Measurements from ENCODE around the gene RPS2. TPM values are rescaled to one million over a fixed set of nuclear protein-coding genes. Genes with fewer than 3 reads are reported as not detected.

Gene RPS2
- total and polyA plus RNA-seq, 2 of the 8 experiments (the other 6 are each of a cell fraction or from before 2014, with no cell fraction given) = 4,042 to 16,783 TPM

DNA sequence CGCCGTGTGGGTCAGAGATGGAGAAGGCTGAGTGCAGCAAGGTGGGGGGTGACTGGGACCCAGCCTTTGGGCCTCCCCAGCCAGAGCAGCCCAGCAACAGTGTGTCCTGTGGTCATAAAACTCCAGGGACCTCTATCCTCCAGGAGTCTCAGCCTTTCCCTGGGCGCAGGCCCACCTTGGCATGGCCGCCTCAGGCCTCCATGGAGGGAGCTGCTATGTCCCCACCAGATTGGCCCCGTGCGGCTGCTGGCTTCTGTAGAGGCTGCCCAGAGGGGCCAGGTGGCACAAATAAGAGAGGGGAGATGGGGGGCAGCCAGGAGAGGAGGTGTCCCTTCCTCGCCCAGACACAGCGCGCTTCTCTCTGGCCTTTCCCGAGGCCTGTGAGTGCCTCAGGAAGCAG, 22.6 kb upstream of the RPS2 start (continued):
- no peak for TF ChIP-seq TAF7 (optimal IDR thresholded peaks at IDR 0.05; ENCODE audit: borderline replicate concordance, low read depth, low read length)
- TF ChIP-seq SIRT6 (IDR thresholded peaks at IDR 0.05; ENCODE audit: low read length) = no peak
- no peak for TF ChIP-seq SIN3A (conservative IDR thresholded peaks at IDR 0.05 in 1 of 2, IDR thresholded peaks at IDR 0.05 in 1 of 2; ENCODE audit: low read depth in 1 of 2, low read length in 2 of 2)
- TF ChIP-seq CEBPB (IDR thresholded peaks at IDR 0.05; ENCODE audit: low read depth, low read length) = no peak
- no peak for TF ChIP-seq ASH2L (IDR thresholded peaks at IDR 0.05; ENCODE audit: low read length)
- no peak for TF ChIP-seq EP300 (IDR thresholded peaks at IDR 0.05; ENCODE audit: borderline replicate concordance in 1 of 2, low read depth in 2 of 2, low read length in 2 of 2)

Measured in H1 (cell line).